Nucleus accumbens (tissue), 56 donors: ENCODE measurements around the gene KCNK15.
A peak's percentile ranks its signal among the peaks of the same experiment; 100 is the strongest.
"Not testable (repeated sequence)": the region's sequence is repeated elsewhere in the genome, so short reads cannot be mapped to it uniquely, and the experiment has no call there.

Experiments used
- DNase-seq, 56 donors: peaks; one replicate each; lab custom pipeline; 2025; lab: John Stamatoyannopoulos, UW

Gene KCNK15

GRCh38 chr20:44745598-44746366, at the start of gene KCNK15:
TSS of gene KCNK15 (plus strand) at chr20:44745865. CDS start at chr20:44745911, 46 bp downstream.
- peak in 6 of 56 donors; percentile 13 to 61 (median 21) for DNase-seq

DNA sequence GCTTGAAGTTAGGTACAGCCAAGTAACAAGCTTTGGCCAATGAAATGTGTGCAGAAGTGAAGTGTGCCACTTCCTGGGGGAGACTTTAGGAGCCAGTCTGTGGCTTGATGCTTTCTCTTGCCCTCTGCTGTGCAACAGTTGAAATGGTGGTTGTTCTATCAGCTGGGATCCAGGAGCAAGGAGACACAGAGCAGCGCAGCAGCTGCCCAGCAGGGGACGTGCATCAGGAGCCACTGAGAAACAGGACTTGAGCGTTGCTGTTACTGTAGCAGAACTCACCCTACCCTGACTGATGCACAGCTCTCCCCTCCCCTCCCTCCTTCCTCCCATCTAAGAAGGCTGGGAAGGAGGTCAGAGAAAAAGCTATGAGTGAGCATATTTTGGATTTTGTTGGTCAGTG, 49.4 kb upstream of the KCNK15 start:
- DNase-seq = no peak

DNA sequence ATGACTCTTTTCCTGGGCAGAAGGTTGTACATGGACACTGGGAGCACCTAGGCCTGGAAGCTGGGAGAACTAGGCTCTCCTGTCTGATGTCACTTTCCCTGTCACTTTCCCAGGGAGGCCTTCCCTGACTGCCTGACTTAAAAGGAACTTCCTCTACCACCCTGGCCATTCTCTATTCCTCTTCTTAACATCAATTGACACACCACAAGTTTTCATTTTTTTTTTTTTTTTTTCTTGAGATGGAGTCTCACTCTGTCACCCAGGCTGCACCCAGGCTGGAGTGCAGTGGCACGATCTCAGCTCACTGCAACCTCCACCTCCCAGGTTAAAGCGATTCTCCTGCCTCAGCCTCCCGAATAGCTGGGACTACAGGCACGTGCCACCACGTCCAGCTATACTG, 48.6 kb upstream of the KCNK15 start:
- DNase-seq = not testable (repeated sequence)

- no peak for DNase-seq
Measured at GRCh38 chr20:44698351-44698750, 47.3 kb upstream of the KCNK15 start.

DNA sequence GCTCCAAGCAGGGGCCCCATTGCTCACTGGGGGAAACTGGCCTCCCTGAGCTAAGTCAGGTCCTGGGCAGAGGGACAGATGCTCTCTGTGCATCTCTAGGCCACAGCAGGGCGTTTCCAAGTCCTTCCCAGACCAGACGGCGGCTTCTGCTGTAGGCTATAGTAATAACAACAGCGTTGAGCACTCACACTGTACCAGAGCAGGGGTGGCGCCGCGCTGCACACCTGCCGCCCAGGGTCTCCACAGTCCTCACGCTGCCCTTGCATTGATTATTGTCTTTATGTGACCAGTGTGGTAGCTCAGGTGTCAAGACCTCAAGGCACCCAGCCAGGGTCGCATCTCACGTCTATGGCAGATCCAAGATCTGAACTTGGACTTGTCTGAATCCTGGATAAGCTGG, 45.4 kb upstream of the KCNK15 start:
- DNase-seq = no peak

- no peak for DNase-seq
Measured at GRCh38 chr20:44701118-44701857, 44.4 kb upstream of the KCNK15 start.

DNA sequence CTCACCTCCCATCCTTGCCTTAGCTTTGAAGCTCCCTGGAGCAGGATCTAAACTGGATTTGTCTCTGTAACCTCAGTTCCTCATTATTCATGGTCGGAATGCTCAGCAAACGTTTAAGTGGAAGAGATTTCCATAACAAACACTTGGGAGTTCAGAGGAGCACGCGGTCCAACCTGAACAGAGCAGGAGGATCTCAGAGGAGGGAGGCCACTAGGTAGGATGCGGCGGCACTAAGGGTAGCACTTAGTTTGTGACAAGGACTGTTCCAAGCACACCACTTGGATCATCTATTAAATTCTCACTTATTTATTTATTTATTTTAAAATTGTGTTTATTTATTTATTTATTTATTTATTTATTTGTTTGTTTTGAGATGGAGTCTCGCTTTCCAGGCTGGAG, 43.8 kb upstream of the KCNK15 start:
- DNase-seq = no peak

- peak in 55 of 56 donors; percentile 29 to 91 (median 82) for DNase-seq
Measured at GRCh38 chr20:44702776-44703175, 42.9 kb upstream of the KCNK15 start.

DNA sequence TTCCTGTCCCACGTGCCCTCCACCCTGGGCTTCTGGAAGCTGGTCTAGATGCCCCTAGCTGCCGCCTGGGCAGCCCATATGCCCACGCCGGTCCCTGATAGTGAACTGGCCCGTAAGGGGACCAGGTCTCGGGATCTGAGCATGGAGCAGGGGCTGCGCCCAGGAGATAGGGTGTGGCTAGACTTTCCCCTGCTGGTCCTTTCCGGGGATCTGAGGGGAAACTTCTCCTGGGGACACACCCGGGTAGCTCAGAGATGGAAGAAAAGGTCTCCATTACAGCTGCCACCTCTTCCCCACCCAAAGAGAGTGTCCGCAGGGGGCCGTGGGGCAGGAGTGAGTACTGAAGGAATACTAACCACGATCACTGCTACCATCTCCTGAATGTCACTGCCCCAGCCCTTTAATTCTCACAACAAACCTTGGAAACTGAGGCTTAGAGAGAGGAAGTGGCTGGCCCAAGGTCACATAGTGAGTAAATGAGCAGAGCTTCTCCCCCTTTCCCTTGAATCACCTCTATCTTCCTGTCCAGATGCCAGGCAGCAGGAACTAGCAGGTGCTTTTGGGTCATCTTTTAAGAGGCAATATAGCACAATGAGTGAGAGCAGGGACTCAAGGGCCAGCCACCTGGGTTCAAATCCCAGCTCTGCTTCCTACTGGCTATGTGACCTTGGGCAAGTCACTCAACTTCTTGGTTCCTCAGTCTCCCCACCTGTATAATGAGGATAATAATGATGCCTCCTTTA, 42.3 kb upstream of the KCNK15 start:
- DNase-seq = peak in 1 of 56 donors; percentile 56

- DNase-seq = no peak
Measured at GRCh38 chr20:44703956-44704488, 41.6 kb upstream of the KCNK15 start.

- peak in 1 of 56 donors; percentile 32 for DNase-seq
Measured at GRCh38 chr20:44704551-44704971, 41.1 kb upstream of the KCNK15 start.

- no peak for DNase-seq
Measured at GRCh38 chr20:44705364-44706094, 40.1 kb upstream of the KCNK15 start.

DNA sequence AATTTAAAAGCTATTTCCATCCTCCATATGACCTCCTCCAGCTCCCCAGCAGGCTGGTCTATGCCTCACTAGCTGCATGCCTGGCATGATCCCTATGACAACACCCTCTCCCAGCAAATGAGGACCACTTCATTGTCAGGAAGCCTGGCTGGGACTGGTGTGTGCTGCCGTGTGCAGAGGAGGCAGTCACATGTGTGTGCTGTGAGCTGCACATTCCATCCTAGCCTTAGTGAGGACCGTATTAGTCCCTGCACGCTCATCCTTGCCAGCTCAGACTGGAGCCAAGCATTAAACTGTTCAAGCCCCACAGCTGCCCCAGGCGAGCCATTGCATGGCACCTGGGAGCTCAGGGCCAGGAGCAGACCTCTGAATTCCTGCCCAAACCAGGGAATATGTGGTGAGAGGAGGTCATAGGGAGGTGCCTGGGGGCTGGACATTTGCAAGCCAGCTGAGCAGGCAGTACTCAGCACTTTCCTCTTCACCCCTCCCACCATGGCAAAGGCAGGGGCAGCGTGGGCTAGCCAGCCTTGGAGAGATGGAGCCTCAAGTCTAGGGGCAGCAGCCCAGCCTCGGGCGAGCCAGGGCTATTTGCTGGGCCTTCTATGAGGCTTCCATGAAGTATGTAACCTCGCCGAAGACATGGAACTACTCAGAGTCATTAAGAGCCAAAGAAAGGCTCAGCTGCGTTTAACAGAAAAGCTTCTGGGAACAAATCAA, 39.2 kb upstream of the KCNK15 start:
- peak in 1 of 56 donors; percentile 12 for DNase-seq

DNA sequence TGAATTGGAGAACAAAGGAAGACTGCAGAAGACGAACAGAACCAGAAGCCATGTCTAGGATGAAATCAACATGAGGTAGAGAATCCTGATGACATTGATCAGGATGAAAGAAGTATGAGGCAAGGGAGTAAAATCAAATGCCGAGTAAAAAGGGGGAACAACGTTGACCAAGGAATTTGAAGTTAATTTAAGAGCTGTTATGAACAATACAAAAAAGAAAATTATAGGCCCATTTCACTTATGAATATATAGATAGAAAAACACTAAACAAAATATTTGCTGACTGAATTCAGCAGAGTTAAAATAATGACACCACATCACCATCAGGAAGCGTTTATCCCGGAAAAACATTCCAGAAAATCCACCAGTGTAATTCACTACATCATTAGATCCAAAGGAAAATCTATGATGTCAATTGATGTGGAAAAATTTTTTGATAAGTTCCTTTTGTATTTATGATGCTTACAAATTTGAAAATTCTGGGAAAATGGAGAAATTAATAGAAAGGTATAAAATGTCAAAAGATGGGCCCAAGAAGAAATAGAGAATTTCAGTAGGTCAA, 38.6 kb upstream of the KCNK15 start:
- DNase-seq = no peak

GRCh38 chr20:44709380-44709779, 36.3 kb upstream of the KCNK15 start:
- DNase-seq = no peak

DNA sequence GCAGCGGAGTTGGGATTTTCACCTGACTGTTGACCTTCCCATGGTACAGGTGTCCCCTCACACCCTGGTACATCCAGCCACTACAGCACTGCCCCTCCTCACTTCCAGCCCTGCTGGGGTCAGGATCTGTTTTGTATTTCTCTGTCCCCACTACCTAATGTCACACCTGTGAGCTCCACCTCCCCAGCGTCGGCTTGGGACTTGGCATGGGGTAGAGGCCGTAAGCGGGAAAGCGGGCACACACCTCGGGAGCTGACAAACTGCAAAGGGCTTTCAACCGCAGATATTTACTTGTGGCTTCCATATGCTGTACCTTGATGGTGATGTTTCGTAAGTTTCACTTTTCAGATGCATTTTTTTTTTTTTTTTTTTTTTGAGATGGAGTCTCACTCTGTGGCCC, 35.9 kb upstream of the KCNK15 start:
- no peak for DNase-seq

DNA sequence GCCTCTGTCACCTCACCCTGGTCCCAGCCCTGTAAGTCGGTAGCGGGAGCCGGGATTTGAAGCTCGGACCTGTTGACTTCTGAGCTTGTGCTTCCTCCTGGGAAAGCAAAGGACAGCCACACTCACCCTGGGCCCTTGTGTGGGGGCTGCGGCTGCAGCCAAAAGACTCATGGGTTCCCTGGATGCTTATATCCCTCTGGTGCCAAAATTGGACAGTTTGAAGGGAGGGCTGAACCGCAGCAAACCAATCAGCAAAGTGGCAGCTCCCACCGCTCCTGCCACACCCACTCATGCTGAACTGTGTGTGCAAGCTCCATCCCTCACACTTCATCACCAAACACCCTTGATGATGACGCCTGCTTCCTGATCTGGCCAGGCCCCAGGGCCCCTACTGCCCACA, 34.4 kb upstream of the KCNK15 start:
- no peak for DNase-seq

DNA sequence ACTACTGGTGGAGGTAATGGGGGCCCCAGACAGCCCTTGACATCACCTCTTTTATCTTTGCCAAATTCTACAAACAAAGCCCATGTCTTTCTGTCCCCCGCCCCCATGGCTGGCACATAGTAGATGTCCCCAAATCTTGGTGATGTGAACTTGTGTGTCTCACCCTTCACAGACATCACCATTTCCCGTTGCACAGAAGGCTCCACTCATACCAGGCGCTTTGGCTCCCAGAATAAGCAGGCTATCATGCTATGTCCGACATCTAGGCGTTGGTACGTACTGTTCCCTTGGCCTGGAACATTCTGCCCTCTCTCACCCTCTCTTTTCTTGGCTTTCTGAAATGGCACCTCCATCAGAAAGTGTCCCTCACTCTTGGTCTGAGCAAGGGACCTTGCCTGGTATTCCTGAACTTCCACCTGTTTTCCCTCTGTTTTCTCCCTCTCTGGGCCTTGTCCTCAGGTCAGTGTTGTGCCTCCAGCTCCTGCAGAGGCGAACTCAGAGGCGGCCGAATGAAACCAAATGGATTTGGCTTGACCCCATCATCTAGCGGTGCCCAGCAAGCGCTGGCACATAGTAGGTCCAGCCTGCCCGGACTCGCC, 31.5 kb upstream of the KCNK15 start:
- no peak for DNase-seq
